Transverse colon (tissue), 4 donors: ENCODE results near the gene KNDC1. TPM values are rescaled to one million over a fixed set of nuclear protein-coding genes. Genes with fewer than 3 reads are reported as not detected.

Source experiments
- DNase-seq: peaks from one replicate; pipeline ENCODE4 v3.0.0-alpha.2; 2019
- H3K27ac ChIP-seq, 4 donors: fragments of 200-600 bp; sonication (generic); 2 replicates each; pipeline ENCODE4 v1.5.1; 2016 to 2018; ENCODE audit warnings: inconsistent platforms in 4 of 4
- H3K27me3 ChIP-seq: fragments of 200-600 bp; sonication (generic); 2 replicates; pipeline ENCODE4 v1.5.1; 2017; ENCODE audit warnings: inconsistent platforms
- H3K36me3 ChIP-seq, 4 donors: fragments of 200-600 bp; sonication (generic); 2 replicates each; pipeline ENCODE4 v1.5.1; 2017 to 2019; ENCODE audit warnings: inconsistent platforms in 4 of 4
- H3K4me1 ChIP-seq, 4 donors: fragments of 200-600 bp; sonication (generic); 2 replicates each; pipeline ENCODE4 v1.5.1; 2017 to 2020; ENCODE audit warnings: inconsistent platforms in 4 of 4
- H3K4me3 ChIP-seq, 4 donors: fragments of 200-600 bp; sonication (generic); 1 replicate in 1 of 4; 2 replicates in 3 of 4; pipeline versions ENCODE4 v1.5.1 to v1.6.1; 2017 to 2019; ENCODE audit warnings: inconsistent platforms in 4 of 4
- H3K9me3 ChIP-seq, 2 donors: fragments of 200-600 bp; sonication (generic); 2 replicates each; pipeline ENCODE4 v1.5.1; 2017 to 2019; ENCODE audit warnings: inconsistent platforms in 2 of 2
- CTCF ChIP-seq, 5 experiments: fragments of 200-600 bp in 3 of 5; fragments of 450-650 bp in 2 of 5; sonication (generic) in 3 of 5; IDR thresholded peaks; 1 replicate in 2 of 5; 2 replicates in 3 of 5; pipeline ENCODE4 v1.5.1; 2016 to 2017; ENCODE audit warnings: antibody characterized with exemption in 5 of 5, inconsistent platforms in 3 of 5, mild to moderate bottlenecking in 2 of 5, moderate library complexity in 1 of 5
- EP300 ChIP-seq: sonication (generic); formaldehyde crosslinking; IDR thresholded peaks from one replicate; pipeline ENCODE4 v1.6.1; 2017; ENCODE audit warnings: antibody characterized with exemption, low read depth
- POLR2A ChIP-seq: fragments of 450-650 bp; IDR thresholded peaks from one replicate; pipeline ENCODE4 v1.6.1; 2016; ENCODE audit warnings: antibody characterized with exemption, mild to moderate bottlenecking, moderate library complexity
- POLR2AphosphoS5 ChIP-seq, 3 donors: sonication (generic); formaldehyde crosslinking; IDR thresholded peaks; one replicate each; pipeline ENCODE4 v1.6.1; 2016; ENCODE audit warnings: antibody characterized with exemption in 3 of 3
- WGBS, 2 donors: methylation state at CpG; one replicate each; pipeline ENCODE4 v1.1.5; 2018; ENCODE audit warnings: low coverage in 1 of 2; 5-methylcytosine and 5-hydroxymethylcytosine counted together
- in situ Hi-C, 4 donors: fragments of 200-750 bp; cut with MboI; loops; one replicate each; pipeline versions ENCODE4 v1.15.0 to v1.15.1; 2017; ENCODE audit warnings: low sequenced_read_pairs in 3 of 4, low pct_ligation_motif_present in 1 of 4, low pct_unique_long_range_greater_than_20kb in 1 of 4
- intact Hi-C: fragments of 100-400 bp; cut with DNase I; formaldehyde crosslinking; loops from one replicate; pipeline ENCODE4 v1.15.1; 2023; ENCODE audit warnings: low total_unique reads
- total RNA-seq, 4 donors: library from RNA; depleted of rRNA; stranded (reverse); fragments of >200 nt; gene quantifications; one replicate each; pipeline ENCODE4 v1.1.0, GENCODE V29; 2016

Gene KNDC1
- total RNA-seq, 4 donors from 2014 or later = 0.14 to 1.2 TPM; not detected in 2

GRCh38 chr10:133275684-133276092 is 115.7 kb downstream of the KNDC1 start:
- WGBS, 2 donors = 20% methylated on average over 11 of the region's 12 CpGs; no CpG with 5 or more reads in 1 of the 2 donors

More at GRCh38 chr10:133275684-133276092, 115.7 kb downstream of the KNDC1 start:
- Histone ChIP-seq H3K9me3 (no peaks in the 10 kb centered on the region), H3K36me3 (peaks cover 0 to 5% (median 2%) of the 10 kb centered on the region in 4 donors), H3K27ac (peak overlapping the region; percentile 23 to 49 (median 43)), H3K27me3 (peaks cover 29% of the 10 kb centered on the region), H3K4me1 (peaks cover 0 to 21% (median 15%) of the 10 kb centered on the region in 4 donors), H3K4me3 (peak overlapping the region in 2 of 4 donors; percentile 25 to 39)
- intact Hi-C loops = no loop called here
- in situ Hi-C loops = no loop called here
- TF ChIP-seq POLR2AphosphoS5 (IDR thresholded peaks at IDR 0.05) = no peak
- no peak for TF ChIP-seq CTCF (IDR thresholded peaks at IDR 0.05)
- no peak for TF ChIP-seq EP300
- no peak for TF ChIP-seq POLR2A
- DNase-seq = no peak

Other genes starting within 250 kb of the KNDC1 start
- gene CFAP46, start 217.6 kb upstream of the KNDC1 start, total RNA-seq = not detected
- under 1 TPM in 1 of 4 donors, not detected in 3; 0.16 TPM for gene ADGRA1, start 72.3 kb upstream of the KNDC1 start, total RNA-seq
- not detected for gene UTF1, start 70.0 kb downstream of the KNDC1 start, total RNA-seq
- gene VENTX, start 77.6 kb downstream of the KNDC1 start, total RNA-seq = under 1 TPM in 2 of 4 donors, not detected in 2; 0.27 to 0.48 TPM
- gene ADAM8, start 116.6 kb downstream of the KNDC1 start, total RNA-seq = 10 to 100 TPM in 2 of 4 donors, 1 to 10 TPM in 2; 2.3 to 21.3 (median 13.7) TPM
- gene TUBGCP2, start 148.7 kb downstream of the KNDC1 start, total RNA-seq = 10 to 100 TPM; 37.5 to 68.3 (median 47.6) TPM
- 100 to 1,000 TPM in 1 of 4 donors, 10 to 100 TPM in 3; 21.8 to 104 (median 27.2) TPM for gene ZNF511, start 148.7 kb downstream of the KNDC1 start, total RNA-seq
- 1 to 10 TPM in 1 of 4 donors, under 1 TPM in 1, not detected in 2; 0.82 to 1.3 TPM for gene CALY, start 176.7 kb downstream of the KNDC1 start, total RNA-seq
- gene PRAP1, start 187.2 kb downstream of the KNDC1 start, total RNA-seq = 100 to 1,000 TPM in 3 of 4 donors, 1 to 10 TPM in 1; 3.8 to 990 (median 495) TPM
- gene FUOM, start 197.8 kb downstream of the KNDC1 start, total RNA-seq = 10 to 100 TPM in 3 of 4 donors, 1 to 10 TPM in 1; 1.2 to 43.3 (median 28.8) TPM
- gene ECHS1, start 213.1 kb downstream of the KNDC1 start, total RNA-seq = 100 to 1,000 TPM in 3 of 4 donors, 10 to 100 TPM in 1; 48.3 to 165 (median 120) TPM
- gene PAOX, start 219.0 kb downstream of the KNDC1 start, total RNA-seq = 10 to 100 TPM; 11.3 to 32.4 (median 17.1) TPM
- 100 to 1,000 TPM in 1 of 4 donors, 10 to 100 TPM in 3; 26.5 to 139 (median 47.0) TPM for gene MTG1, start 233.9 kb downstream of the KNDC1 start, total RNA-seq